ENCODE results near the gene POPDC3. TPM values are rescaled to one million over a fixed set of nuclear protein-coding genes. Genes with fewer than 3 reads are reported as not detected.

Gene POPDC3
- total RNA-seq, 1 experiment from 2014 or later: 5.7 TPM

GRCh38 chr6:105204768-105205167 lies 25.0 kb upstream of the POPDC3 start:
- Histone ChIP-seq H3K56ac (ENCODE audit: insufficient read length, low read depth, low read length) (no peak overlapping the region), H3K9me3 (ENCODE audit: control insufficient read depth, low read depth, low read length) (no peaks in the 10 kb centered on the region), H3K27ac (ENCODE audit: insufficient read length, low read depth, low read length) (no peak overlapping the region), H3K4me2 (ENCODE audit: insufficient read depth, insufficient read length, low read length) (no peak overlapping the region), H3K23me2 (ENCODE audit: insufficient read length, low read depth, low read length, poor library complexity, severe bottlenecking) (no peaks in the 10 kb centered on the region), H2BK120ac (ENCODE audit: low read depth, low read length, poor library complexity, severe bottlenecking) (no peak overlapping the region), H2BK15ac (ENCODE audit: low read depth, low read length) (no peak overlapping the region), H3K79me1 (ENCODE audit: insufficient read depth, low read depth, low read length, poor library complexity, severe bottlenecking) (no peaks in the 10 kb centered on the region), H3K79me2 (ENCODE audit: insufficient read depth, low read length) (no peaks in the 10 kb centered on the region), H2BK5ac (ENCODE audit: insufficient read length, low read length) (no peak overlapping the region), H2AFZ (ENCODE audit: low read length) (no peak overlapping the region), H3K9ac (ENCODE audit: extremely low read depth, insufficient read length, low read length) (no peak overlapping the region), H3T11ph (ENCODE audit: low read length) (no peak overlapping the region), H4K8ac (replicated peaks; ENCODE audit: insufficient read length, low read depth, low read length) (no peak overlapping the region), H4K5ac (ENCODE audit: insufficient read length, low read depth, low read length) (no peak overlapping the region), H4K20me1 (ENCODE audit: control insufficient read depth, insufficient read depth, insufficient read length) (no peaks in the 10 kb centered on the region), H3K18ac (ENCODE audit: insufficient read length, low read depth, low read length) (no peak overlapping the region), H3K14ac (ENCODE audit: insufficient read depth, low read length) (no peak overlapping the region), H2BK12ac (ENCODE audit: insufficient read length, low read depth, low read length) (no peak overlapping the region), H2BK20ac (ENCODE audit: low read depth, low read length, poor library complexity, severe bottlenecking) (no peak overlapping the region), H3K4me1 (ENCODE audit: insufficient read depth, low read length) (no peaks in the 10 kb centered on the region), H3K23ac (ENCODE audit: insufficient read length, low read depth, low read length) (no peak overlapping the region), H3K27me3 (ENCODE audit: insufficient read depth, low read length) (no peaks in the 10 kb centered on the region), H4K91ac (ENCODE audit: insufficient read length, low read depth, low read length) (no peak overlapping the region), H3K4ac (ENCODE audit: low read depth, low read length) (no peak overlapping the region), H2AK5ac (ENCODE audit: insufficient read length, low read length) (no peak overlapping the region)
- no CpG with 5 or more reads among the region's 4 CpGs for WGBS (ENCODE audit: extremely low coverage, insufficient read length, low lambda C conversion rate)
- Mint-ChIP-seq H3K4me1 (peaks cover 0 to 2% of the 10 kb centered on the region in 2 experiments; a peak in 2 of 4 replicates), H3K27ac (no peak overlapping the region), H3K36me3 (ENCODE audit: insufficient read depth in 1 of 3, low read depth in 3 of 3) (no peaks in the 10 kb centered on the region), H3K27me3 (ENCODE audit: low read depth) (no peaks in the 10 kb centered on the region), H3K9me3 (no peaks in the 10 kb centered on the region), H3K4me3 (no peak overlapping the region)
- TF ChIP-seq CTCF (conservative IDR thresholded peaks at IDR 0.05): no peak
- DNase-seq: no peak
